Measurements from ENCODE around the gene MYO6.

GRCh38 chr6:75794954-75795739 is 46.1 kb downstream of the MYO6 start:
- TF ChIP-seq CTCF (optimal IDR thresholded peaks at IDR 0.05 in 1 of 3, IDR thresholded peaks at IDR 0.05 in 1 of 3, conservative IDR thresholded peaks at IDR 0.05 in 1 of 3; ENCODE audit: extremely low read depth in 1 of 3, insufficient read depth in 2 of 3, low read length in 3 of 3) (no peak), EZH2 (IDR thresholded peaks at IDR 0.05; ENCODE audit: low read length) (no peak)
